SK-N-SH treated with all-trans-retinoic acid at 6 μM for 48 hours (cell line): ENCODE results near the gene ALPL.

Experiments
- ARNTL ChIP-seq: fragments of 450-650 bp; formaldehyde crosslinking; IDR thresholded peaks from 2 replicates; pipeline ENCODE4 v1.5.0; 2020; ENCODE audit warnings: low read depth, mild to moderate bottlenecking, moderate library complexity, borderline replicate concordance
- CSDC2 ChIP-seq: fragments of 250-450 bp; sonication (Bioruptor Pico); IDR thresholded peaks from 2 replicates; pipeline ENCODE4 v1.5.0; 2020; ENCODE audit warnings: mild to moderate bottlenecking, moderate library complexity
- OSR1 ChIP-seq: fragments of 250-450 bp; sonication (Bioruptor Pico); IDR thresholded peaks from 2 replicates; pipeline ENCODE4 v1.8.0; 2022; ENCODE audit warnings: moderate library complexity, mild to moderate bottlenecking, inconsistent platforms
- RARB ChIP-seq: fragments of 250-450 bp; sonication (Bioruptor Pico); IDR thresholded peaks from 2 replicates; pipeline ENCODE4 v1.8.0; 2021; ENCODE audit warnings: mild to moderate bottlenecking, moderate library complexity
- ZFP30 ChIP-seq: fragments of 450-650 bp; formaldehyde crosslinking; IDR thresholded peaks from 2 replicates; pipeline ENCODE4 v1.5.0; 2022; ENCODE audit warnings: mild to moderate bottlenecking, moderate library complexity
- TF ChIP-seq, protein P1 (sequence below): fragments of 250-450 bp; sonication (Bioruptor Pico); IDR thresholded peaks from 2 replicates; pipeline ENCODE4 v1.8.0; 2020; ENCODE audit warnings: mild to moderate bottlenecking, moderate library complexity, borderline replicate concordance

- TF ChIP-seq ZFP30 (CRISPR knock-in tag) = no peak
- no peak for TF ChIP-seq OSR1 (CRISPR knock-in tag)
- TF ChIP-seq, protein P1, sequence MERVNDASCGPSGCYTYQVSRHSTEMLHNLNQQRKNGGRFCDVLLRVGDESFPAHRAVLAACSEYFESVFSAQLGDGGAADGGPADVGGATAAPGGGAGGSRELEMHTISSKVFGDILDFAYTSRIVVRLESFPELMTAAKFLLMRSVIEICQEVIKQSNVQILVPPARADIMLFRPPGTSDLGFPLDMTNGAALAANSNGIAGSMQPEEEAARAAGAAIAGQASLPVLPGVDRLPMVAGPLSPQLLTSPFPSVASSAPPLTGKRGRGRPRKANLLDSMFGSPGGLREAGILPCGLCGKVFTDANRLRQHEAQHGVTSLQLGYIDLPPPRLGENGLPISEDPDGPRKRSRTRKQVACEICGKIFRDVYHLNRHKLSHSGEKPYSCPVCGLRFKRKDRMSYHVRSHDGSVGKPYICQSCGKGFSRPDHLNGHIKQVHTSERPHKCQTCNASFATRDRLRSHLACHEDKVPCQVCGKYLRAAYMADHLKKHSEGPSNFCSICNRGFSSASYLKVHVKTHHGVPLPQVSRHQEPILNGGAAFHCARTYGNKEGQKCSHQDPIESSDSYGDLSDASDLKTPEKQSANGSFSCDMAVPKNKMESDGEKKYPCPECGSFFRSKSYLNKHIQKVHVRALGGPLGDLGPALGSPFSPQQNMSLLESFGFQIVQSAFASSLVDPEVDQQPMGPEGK (CRISPR knock-in tag) = no peak
- no peak for TF ChIP-seq CSDC2 (CRISPR knock-in tag)
- TF ChIP-seq ARNTL (CRISPR knock-in tag) = no peak
- no peak for TF ChIP-seq RARB (CRISPR knock-in tag)
These were observed 63.6 kb downstream of the ALPL start for GRCh38 chr1:21572735-21573277.
